NCI-H510A treated with DMSO at 0.1 percent for 48 hours (cell line): Measurements from ENCODE around the gene COA3.
"Not testable (repeated sequence)": the region's sequence is repeated elsewhere in the genome, so short reads cannot be mapped to it uniquely, and the experiment has no call there.

Experiments used
- DNase-seq: peaks from one replicate; lab custom pipeline; 2025; lab: John Stamatoyannopoulos, UW

The COA3 gene

DNA sequence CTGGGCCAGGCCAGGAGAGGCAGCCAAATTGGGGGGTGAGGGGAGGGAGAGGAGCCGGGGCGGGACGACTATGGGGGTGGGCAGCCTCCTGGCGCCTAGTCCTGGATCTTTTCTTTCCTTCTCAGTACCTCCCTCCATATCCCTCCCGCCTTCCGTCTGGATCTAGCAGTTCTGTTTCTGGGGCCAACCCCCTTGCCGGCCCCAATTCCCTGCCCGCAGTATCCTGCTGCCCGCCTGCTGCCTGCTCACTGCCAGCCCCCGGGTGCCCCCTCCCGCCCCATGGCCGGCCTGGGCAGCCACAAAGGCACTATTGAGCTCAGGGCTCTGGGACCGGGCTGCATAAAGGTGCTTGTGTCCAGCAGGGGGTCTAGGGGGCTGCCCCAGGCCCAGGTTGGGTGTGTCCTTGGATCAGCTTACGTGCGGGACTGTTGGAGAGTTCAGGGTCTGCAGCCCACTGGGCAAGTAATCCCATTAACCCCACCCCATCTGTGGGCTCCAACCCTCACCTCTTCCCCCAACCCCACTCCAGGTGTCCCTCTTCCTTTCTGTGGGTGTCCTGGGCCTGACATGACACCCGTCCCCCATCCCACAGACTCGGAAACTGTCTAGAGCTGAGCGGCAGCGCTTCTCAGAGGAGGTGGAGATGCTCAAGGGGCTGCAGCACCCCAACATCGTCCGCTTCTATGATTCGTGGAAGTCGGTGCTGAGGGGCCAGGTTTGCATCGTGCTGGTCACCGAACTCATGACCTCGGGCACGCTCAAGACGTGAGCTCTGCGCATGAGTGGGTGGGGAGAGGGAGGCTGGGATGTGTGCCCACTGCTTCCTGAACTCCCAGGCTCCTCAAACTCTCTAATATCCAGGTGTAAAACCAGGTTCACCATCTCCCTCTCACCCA, 16.1 kb downstream of the COA3 start:
- DNase-seq, result no peak

DNA sequence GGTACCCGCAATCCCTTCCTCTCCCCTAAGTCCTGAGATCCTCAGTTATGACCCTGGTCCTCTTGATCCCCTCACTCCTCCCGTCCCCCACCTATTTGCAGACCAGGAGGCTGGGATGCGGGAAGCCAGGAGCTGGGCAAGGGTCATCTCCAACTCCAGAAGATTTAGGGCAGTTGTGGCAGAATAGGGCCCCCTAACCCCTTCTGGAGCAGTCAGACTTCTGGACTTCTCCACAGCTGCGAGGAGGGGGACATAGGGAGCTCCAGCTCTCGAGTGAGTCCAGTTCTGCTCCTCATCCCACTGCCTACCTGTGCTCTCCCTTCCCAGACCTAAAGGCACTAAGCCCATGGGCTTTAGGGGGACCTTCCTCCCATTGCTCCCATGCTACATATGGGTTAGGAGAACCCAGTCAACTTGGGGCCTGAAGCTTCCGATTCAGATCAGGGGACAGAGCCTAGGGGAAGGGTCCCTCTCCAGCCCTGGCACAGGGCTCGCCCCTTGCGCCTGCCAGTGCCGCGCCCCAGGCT, 16.8 kb downstream of the COA3 start:
- no peak for DNase-seq

DNA sequence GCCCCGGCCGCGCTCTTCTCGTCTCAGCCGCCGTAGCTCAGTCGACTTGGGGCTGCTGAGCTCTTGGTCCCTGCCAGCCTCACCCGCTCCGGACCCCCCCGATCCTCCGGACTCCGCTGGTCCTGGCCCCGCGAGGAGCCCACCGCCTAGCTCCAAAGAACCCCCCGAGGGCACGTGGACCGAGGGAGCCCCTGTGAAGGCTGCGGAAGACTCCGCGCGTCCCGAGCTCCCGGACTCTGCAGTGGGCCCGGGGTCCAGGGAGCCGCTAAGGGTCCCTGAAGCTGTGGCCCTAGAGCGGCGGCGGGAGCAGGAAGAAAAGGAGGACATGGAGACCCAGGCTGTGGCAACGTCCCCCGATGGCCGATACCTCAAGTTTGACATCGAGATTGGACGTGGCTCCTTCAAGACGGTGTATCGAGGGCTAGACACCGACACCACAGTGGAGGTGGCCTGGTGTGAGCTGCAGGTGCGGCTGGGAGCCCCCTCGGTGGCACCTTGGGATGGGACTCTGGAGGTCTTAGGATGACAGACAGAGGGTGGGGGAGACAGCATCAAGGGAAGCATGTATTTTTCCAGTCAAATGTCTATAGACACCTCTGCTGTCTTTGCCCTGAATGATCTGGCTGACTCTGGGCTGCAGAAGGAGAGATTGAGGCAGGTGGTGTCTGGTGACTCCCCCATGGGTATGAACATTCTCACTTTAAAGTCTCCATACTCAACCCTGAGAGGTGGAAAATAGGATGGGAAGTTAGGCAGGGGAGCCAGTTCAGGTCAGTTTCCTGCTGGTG, 17.5 kb downstream of the COA3 start:
- no peak for DNase-seq

DNA sequence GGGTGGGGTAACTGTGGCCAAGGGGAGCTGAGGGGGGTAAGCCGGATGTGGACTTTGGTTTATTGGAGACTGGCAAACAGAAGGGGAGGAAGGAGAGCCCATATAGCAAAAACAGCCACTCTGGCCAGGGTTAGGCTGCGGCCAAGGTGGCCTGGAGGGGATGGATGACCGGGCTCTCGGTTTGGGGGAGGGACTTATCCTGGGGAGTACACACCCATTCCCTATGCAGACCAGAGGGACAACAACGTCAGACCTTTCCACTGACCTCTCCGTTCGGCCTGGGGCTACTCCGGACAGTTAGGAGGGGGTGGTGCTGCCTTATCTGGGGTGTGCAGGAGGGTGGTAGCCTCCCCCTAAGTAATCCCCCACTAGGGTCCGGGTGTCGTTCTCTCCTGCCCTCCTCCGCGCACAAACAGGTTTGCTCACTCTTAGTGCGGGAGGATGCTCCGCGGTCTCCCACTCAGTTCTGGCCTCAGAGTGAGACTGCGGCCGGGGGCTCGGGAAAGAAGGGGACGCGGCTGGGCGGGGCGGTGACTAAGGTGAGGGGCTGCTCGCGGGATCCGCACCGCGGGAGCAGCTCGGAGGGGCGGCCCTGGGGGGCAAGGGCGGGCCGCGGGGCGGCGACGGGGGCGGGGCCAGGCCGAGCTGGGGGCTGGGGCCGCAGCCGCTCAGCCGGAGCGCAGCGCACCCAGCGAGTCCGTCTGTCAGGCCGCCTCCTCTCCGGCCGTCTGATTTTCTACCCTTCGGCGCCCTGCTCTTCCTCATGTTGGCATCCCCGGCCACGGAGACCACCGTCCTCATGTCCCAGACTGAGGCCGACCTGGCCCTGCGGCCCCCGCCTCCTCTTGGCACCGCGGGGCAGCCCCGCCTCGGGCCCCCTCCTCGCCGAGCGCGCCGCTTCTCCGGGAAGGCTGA, 18.3 kb downstream of the COA3 start, which contains the start of gene WNK4:
Gene WNK4 (plus strand): TSS at position 675 of the 915 bp plus-strand sequence. CDS start 89 bp downstream, at position 764.
- DNase-seq, result no peak

DNA sequence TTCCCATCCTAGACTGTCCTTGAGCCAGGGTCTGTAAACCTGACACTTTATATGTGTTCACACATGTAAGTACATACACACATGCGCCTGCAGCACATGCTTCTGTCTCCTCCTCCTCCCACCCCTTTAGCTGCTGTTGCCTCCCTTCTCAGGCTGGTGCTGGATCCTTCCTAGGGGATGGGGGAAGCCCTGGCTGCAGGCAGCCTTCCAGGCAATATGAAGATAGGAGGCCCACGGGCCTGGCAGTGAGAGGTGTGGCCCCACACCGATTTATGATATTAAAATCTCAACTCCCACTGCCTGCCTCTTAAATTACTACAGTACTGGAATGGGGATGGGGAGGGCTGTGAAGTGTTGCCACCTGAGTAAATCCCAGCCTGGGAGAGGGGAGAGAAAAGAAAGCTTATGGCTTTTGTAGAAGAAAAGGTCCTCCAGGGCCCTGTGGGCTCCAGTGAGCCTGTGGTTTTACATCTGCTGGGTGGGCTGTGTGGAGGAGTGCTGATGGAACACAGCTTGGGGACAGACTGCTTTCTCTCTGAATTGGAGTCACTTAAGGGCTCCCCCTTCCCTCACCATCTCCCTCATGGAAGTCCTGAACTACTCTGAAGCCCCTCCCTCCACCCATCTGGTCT, 19.1 kb downstream of the COA3 start:
- no peak for DNase-seq

DNA sequence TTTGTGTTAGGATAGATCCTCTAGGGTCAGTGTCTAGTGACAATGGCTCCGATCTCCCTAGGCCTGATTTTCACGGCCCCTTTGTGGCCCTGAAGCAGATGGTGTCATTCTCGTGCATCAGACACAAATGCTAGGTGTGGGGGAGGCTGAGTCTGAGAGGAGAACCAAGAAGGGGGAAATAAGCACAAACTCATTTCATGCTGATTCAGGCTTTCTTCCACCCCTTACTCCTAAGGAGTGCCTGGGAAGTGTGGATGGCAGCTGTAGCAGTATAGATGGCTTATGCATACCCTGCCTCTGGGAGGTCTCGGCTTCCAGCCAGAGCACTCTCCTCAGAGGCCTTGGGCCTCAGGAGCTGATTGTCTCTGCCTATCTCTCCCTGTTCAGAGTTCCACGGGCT, 19.9 kb downstream of the COA3 start:
- DNase-seq, result no peak

DNA sequence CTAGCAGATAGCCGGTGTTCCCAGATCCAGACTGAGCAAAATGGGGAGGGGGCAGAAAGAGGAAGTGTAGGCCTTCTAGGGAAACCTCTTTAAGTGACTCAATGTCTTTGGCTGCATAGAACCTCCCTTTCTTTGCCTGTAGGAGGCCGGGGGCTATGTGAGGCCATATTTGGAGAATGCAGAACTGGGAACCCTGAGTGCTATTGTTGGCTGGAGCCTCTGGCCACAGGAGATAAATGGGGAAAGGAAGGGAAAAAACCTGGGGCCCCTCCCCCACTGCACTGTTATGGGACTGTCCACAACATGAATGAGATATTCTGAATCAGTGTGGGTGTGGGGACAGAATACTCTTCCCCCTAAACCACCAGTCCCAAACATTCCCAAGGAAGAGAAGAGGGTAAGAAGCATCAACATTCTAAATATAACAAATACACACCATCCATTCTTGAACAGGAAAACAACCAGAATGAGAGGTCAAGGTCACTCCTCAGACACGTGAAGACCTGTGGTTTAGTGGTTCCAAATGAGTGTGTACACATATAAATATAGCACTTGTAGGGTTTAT, 22.9 kb downstream of the COA3 start:
- no peak for DNase-seq

DNA sequence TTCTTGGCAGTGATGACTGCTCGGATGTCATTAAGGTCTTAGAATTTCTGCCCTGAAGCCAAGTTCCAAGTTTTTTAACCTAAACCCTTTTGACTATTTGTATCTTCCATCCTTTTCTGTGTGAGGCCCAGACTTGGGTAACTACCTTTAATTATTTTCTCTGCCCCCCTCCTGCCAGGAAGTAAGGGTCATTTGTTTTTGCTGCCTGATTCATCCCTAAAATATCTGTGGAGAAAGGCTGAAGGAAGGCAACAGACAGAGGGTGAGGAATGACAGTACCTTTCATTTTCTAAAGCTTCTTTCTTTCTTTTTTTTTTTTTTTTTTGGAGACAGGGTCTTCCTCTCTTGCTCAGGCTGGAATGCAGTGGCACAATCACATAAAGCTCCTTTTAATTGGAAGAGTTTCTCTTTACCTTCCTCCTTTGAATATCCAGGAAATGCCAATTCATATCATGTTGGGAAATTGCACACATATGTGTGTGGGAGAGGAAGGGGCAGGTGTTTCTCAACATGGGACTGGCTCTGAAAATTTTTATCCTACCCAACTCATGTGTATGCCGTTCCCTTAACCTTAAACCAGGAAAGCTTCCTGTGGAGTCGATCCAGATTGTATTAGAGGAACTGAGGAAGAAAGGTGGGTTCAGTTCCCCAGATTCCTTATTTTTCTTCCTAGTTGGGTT, 24.3 kb downstream of the COA3 start:
- no peak for DNase-seq

DNA sequence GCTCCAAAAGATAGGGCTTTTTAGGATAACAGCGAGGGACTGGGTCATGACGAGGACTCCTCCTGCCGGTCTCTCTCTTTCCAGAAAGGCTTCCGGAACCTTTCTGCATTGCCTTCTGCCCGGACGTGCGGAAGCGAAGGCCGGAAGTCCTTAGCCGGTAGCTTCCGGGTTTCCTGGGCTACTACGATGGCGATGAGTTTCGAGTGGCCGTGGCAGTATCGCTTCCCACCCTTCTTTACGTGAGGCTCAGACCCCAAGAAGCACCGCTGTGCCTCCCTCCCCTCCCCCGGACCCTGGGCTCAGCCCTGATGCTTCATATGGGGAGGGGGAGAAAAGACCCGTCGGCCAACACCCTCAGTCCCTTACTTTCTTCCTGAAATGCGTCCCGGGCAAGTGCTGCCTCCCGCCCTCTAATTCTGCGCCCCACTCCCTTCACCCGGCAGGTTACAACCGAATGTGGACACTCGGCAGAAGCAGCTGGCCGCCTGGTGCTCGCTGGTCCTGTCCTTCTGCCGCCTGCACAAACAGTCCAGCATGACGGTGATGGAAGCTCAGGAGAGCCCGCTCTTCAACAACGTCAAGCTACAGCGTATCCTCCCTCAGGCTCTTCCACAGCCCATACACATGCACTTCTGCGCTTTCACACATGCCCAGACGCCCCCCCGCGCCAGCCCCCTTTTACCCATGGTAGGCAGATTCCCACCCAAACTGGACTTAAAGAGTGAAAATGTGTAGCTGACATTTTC, 25.0 kb downstream of the COA3 start, which contains the start of gene VPS25:
Gene VPS25 (plus strand): TSS at position 160 of the 746 bp plus-strand sequence. CDS start 27 bp downstream, at position 187.
- peak; percentile 77 for DNase-seq

DNA sequence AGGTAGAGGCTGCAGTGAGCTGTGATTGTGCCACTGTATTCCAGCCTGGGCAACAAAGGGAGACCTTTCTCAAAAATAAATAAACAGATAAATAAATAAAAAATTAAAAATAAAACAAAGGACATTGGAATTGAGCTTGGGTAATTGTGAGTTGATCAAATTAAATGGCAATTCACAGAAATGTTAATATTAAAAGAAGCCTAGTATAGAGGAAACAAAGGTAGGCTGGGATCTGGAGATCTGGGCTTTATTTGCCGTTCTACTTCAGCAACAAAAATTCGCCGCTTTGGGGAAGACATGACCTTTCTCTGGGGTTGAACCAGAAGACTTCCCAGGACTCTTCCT, 25.6 kb downstream of the COA3 start:
- DNase-seq, result no peak

DNA sequence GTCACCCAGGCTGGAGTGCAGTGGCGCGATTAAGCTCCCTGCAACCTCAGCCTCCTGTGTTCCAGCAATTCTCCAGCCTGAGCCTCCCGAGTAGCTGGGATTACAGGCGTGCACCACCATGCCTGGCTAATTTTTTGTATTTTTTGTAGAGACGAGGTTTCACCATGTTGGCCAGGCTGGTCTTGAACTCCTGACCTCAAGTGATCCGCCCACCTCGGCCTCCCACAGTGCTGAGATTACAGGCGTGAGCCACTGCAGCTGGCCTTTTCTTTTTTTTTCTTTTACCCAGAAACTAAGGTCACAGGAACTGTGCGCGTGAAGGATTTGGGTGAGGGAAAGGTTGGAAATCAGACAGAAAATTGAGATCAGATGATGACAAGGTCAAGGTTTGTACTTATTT, 28.5 kb downstream of the COA3 start:
- DNase-seq, result not testable (repeated sequence)

DNA sequence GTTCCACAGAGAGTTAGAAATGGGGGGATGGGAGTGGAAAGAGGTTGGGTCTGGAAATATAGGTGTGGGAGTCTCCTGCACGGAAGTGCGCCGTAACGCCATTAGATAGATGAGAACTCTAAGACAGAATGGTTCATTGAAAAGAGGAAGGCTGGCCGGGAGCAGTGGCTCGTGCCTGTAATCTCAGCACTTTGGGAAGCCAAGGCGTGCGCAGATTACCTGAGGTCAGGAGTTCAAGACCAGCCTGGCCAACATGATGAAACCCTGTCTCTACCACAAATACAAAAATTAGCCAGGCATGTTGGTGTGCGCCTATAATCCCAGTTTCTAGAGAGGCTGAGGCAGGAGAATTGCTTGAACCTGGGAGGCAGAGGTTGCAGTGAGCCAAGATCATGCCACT, 30.5 kb downstream of the COA3 start:
- not testable (repeated sequence) for DNase-seq

DNA sequence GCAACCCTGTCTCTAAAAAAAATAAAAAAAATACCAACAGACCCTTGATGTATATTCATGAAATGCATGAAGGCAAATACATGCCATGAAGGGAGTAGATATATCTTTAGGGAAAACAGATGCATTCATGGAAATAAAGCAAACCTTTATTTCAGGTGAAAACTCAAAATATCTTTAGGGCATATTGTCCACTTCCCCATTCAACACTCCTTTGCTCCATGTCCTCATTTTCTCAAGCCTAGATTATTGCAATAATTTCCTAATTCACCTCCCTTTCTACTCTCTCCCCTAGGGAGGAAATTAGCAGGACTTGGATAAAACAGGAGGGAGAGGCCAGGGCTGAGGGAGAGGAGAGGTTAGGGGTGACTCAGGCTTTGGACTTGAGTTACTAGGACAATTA, 31.0 kb downstream of the COA3 start:
- DNase-seq, result no peak

DNA sequence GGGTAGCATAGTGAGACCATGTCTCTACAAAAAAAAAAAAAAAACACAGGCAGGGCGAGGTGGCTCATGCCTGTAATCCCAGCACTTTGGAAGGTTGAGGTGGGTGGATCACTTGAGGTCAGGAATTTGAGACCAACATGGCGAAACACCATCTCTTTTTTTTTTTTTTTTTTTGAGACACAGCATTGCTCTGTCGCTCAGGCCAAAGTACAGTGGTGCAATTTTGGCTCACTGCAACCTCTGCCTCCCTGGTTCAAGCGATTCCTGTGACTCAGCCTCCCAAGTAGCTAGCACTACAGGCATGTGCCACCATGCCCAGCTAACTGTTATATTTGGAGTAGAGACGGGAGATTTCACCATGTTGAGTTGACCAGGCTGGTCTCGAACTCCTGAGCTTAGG, 32.4 kb downstream of the COA3 start:
- no peak for DNase-seq

DNA sequence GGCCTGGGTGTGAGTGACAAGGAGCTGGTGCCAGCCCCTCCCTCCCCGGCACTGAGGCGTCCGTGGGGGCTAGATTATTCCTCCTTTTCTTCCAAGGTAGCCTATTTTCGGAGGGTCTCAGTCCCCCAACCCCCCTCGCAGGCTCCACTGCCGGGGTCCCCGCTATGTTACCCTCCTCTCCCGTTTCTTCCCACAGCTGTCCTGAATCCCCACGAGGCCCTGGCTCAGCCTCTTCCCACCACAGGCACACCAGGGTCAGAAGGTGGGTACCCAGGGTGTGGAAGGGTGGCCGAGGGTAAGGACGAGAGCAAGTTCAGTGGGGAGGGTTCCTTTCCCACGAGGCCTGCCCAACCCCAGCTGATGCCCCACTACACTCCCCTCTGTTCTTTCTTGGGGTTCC, 36.9 kb downstream of the COA3 start:
- DNase-seq, result no peak

DNA sequence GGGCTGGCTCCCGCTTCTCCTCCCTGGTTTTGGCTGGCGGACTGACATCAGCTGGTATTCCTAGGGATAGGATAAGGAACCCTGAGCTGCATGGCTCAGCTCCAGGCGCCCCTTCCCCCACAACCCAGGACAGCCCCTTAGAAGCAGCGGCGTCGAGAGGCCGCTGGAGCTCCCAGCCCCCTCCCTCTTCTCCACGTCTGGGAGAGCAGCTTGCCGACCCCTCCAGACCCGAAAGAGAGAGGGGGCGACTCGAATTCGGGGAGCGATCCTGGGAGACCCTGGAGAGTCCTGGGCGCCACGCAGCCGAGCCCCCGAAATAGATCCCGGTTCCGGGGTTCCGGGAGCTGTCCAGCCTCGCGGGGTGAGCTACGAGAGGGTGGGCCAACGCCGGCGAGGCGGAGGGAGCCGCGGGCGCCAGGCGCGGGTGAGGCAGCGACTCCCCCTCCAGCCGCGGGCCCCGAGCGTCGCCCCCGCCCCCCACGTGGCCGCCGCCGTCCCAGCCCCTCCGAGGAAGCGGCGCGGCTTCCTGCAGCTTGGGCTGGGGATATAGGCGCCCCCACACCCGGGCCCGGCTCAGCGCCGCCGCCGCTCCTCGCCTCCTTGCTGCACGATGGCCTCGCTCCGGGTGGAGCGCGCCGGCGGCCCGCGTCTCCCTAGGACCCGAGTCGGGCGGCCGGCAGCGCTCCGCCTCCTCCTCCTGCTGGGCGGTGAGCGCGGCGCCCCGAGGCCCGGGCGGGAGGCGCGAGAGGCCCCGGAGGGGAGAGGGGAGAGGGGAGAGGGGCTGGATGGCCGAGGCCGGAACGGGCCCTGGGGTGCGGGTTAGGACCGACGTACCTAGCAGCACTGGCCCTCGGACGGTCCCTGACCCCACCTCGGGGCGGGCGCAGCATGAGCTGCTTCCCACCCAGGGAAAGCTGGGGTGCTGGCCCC, 37.6 kb downstream of the COA3 start, which contains the start of gene RAMP2:
Gene RAMP2 (plus strand): TSS at position 576 of the 930 bp plus-strand sequence. CDS start 35 bp downstream, at position 611.
- no peak for DNase-seq

DNA sequence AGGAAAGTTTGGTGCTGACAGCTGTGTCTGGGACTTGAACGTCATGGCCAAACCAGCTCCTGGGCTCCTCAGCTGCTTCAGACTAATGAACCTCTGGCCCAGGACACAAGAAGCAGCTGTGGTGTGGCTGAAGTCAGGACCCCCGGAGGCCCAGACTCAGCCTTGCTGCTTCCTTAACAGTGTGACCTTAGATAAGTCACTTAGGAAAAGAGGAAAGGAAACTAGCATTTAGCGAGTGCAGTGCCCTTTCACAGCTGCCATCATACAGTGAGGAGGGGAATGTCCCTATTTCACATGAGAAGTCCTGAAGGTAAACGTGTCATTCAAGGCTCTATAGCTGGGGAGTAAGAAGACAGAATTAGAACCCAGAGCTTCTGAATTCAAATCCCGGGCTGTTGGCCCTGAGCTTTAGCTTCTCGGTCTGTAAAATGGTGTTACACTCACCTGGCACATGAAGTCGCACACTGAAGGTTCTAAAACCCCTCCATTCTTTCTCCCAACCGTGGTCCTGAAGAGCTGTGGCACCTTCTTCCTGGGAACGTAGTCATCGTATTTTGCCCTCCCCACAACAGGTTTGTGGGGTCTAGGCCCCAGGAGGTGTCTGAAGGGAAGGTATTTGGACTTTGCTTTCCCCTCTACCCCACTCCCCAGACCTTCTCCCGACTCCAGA, 38.4 kb downstream of the COA3 start:
- no peak for DNase-seq

DNA sequence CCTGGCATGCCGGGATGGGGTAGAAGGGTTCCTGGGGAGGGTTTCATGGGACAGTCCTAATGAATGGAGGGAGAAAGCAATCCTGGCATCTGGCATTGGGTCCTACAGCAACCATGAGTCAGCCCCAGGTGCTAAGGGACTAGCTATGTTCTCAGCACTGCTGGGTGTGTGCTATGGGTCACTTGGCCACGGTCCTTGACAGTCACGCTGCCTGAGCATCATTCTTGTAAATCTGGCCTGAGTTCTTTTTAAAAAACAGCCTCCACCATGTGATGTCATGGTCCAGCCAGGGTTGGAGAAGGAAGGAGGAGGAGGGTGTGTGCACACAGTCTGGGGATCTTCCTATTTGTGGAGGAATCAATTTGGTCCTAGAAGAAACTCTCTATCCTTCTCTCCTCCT, 43.7 kb downstream of the COA3 start:
- DNase-seq, result no peak
